Hepatocyte (in vitro differentiated cells): ENCODE measurements around the gene EIF3C.
"Not testable (repeated sequence)": the region's sequence is repeated elsewhere in the genome, so short reads cannot be mapped to it uniquely, and the experiment has no call there.

ENCODE experiments used
- EZH2 ChIP-seq: fragments of 200-600 bp; sonication (generic); IDR thresholded peaks from 2 replicates; pipeline ENCODE4 v1.6.1; 2016; ENCODE audit warnings: antibody characterized with exemption, mild to moderate bottlenecking, borderline replicate concordance
- EZH2phosphoT487 ChIP-seq: fragments of 200-600 bp; sonication (generic); IDR thresholded peaks from one replicate; pipeline ENCODE4 v1.6.1; 2018; ENCODE audit warnings: antibody characterized with exemption, mild to moderate bottlenecking, low read depth, moderate library complexity; ENCODE audit not compliant: unreplicated experiment, severe bottlenecking
- TF ChIP-seq, protein P1 (sequence below): fragments of 200-600 bp; sonication (generic); IDR thresholded peaks from 2 replicates; pipeline ENCODE4 v1.5.1; 2016; ENCODE audit warnings: antibody characterized with exemption, mild to moderate bottlenecking; ENCODE audit not compliant: poor library complexity

- TF ChIP-seq, protein P1, sequence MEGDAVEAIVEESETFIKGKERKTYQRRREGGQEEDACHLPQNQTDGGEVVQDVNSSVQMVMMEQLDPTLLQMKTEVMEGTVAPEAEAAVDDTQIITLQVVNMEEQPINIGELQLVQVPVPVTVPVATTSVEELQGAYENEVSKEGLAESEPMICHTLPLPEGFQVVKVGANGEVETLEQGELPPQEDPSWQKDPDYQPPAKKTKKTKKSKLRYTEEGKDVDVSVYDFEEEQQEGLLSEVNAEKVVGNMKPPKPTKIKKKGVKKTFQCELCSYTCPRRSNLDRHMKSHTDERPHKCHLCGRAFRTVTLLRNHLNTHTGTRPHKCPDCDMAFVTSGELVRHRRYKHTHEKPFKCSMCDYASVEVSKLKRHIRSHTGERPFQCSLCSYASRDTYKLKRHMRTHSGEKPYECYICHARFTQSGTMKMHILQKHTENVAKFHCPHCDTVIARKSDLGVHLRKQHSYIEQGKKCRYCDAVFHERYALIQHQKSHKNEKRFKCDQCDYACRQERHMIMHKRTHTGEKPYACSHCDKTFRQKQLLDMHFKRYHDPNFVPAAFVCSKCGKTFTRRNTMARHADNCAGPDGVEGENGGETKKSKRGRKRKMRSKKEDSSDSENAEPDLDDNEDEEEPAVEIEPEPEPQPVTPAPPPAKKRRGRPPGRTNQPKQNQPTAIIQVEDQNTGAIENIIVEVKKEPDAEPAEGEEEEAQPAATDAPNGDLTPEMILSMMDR = not testable (repeated sequence)
- TF ChIP-seq EZH2phosphoT487, EZH2: not testable (repeated sequence)
Measured at GRCh38 chr16:28781697-28782096, 70.4 kb downstream of the EIF3C start.
